Neural progenitor cell (in vitro differentiated cells): ENCODE measurements around the gene ORAI2. TPM values are rescaled to one million over a fixed set of nuclear protein-coding genes. Genes with fewer than 3 reads are reported as not detected.

Experiments used
- DNase-seq: peaks from one replicate; pipeline ENCODE4 v3.0.0-alpha.2; 2016; ENCODE audit warnings: low spot score
- H2AFZ ChIP-seq: fragments of 200-600 bp; sonication (generic); replicated peaks from 2 replicates; pipeline ENCODE4 v1.6.1; 2016; ENCODE audit warnings: antibody characterized with exemption
- H3F3A ChIP-seq: fragments of 200-600 bp; sonication (generic); 2 replicates; pipeline ENCODE4 v1.6.1; 2016; ENCODE audit warnings: antibody characterized with exemption, low read depth
- H3K27ac ChIP-seq: fragments of 200-600 bp; sonication (generic); 2 replicates; pipeline ENCODE4 v1.5.1; 2016; ENCODE audit warnings: mild to moderate bottlenecking
- H3K27me3 ChIP-seq: fragments of 200-600 bp; sonication (generic); 2 replicates; pipeline ENCODE4 v1.6.1; 2016; ENCODE audit warnings: mild to moderate bottlenecking, moderate library complexity
- H3K36me3 ChIP-seq: fragments of 200-600 bp; sonication (generic); 2 replicates; pipeline ENCODE4 v1.5.1; 2016
- H3K4me1 ChIP-seq: fragments of 200-600 bp; sonication (generic); 2 replicates; pipeline ENCODE4 v1.6.1; 2016; ENCODE audit warnings: mixed run types
- H3K4me2 ChIP-seq: fragments of 200-600 bp; sonication (generic); 2 replicates; pipeline ENCODE4 v1.6.1; 2016
- H3K4me3 ChIP-seq: fragments of 200-600 bp; sonication (generic); 2 replicates; pipeline ENCODE4 v1.5.1; 2016
- H3K79me2 ChIP-seq: fragments of 200-600 bp; sonication (generic); 2 replicates; pipeline ENCODE4 v1.6.1; 2016; ENCODE audit warnings: low read depth
- H3K9ac ChIP-seq: fragments of 200-600 bp; sonication (generic); 2 replicates; pipeline ENCODE4 v1.6.1; 2016
- H3K9me3 ChIP-seq: fragments of 200-600 bp; sonication (generic); 2 replicates; pipeline ENCODE4 v1.5.1; 2016; ENCODE audit warnings: low read depth
- H4K20me1 ChIP-seq: fragments of 200-600 bp; sonication (generic); 2 replicates; pipeline ENCODE4 v1.6.1; 2016; ENCODE audit warnings: low read depth
- H3K27ac Mint-ChIP-seq: 3 replicates; pipeline ENCODE4 v1.8.0; 2021; ENCODE audit warnings: mixed read lengths
- H3K27me3 Mint-ChIP-seq: 2 replicates; pipeline ENCODE4 v1.8.0; 2022; ENCODE audit warnings: low read depth, mild to moderate bottlenecking, inconsistent platforms, moderate library complexity, mixed read lengths; ENCODE audit not compliant: insufficient read depth
- H3K36me3 Mint-ChIP-seq: 3 replicates; pipeline ENCODE4 v1.8.0; 2021; ENCODE audit warnings: mixed read lengths
- H3K4me1 Mint-ChIP-seq: 3 replicates; pipeline ENCODE4 v1.8.0; 2021; ENCODE audit warnings: mixed read lengths
- H3K4me3 Mint-ChIP-seq: 3 replicates; pipeline ENCODE4 v1.8.0; 2021; ENCODE audit warnings: mild to moderate bottlenecking, moderate library complexity, mixed read lengths
- H3K9me3 Mint-ChIP-seq: 3 replicates; pipeline ENCODE4 v1.8.0; 2020; ENCODE audit warnings: mixed read lengths
- EZH2 ChIP-seq: fragments of 200-600 bp; sonication (generic); IDR thresholded peaks from 2 replicates; pipeline ENCODE4 v1.6.1; 2017; ENCODE audit warnings: antibody characterized with exemption, mild to moderate bottlenecking, moderate library complexity
- EZH2phosphoT487 ChIP-seq: fragments of 200-600 bp; sonication (generic); IDR thresholded peaks from 2 replicates; pipeline ENCODE4 v1.6.1; 2017; ENCODE audit warnings: antibody characterized with exemption
- total RNA-seq: library from RNA; depleted of rRNA; stranded (reverse); fragments of >200 nt; gene quantifications from 2 replicates; pipeline ENCODE4 v1.2.3, GENCODE V29; 2015; ENCODE audit warnings: low replicate concordance
- TF ChIP-seq, protein P1 (sequence below): fragments of 200-600 bp; sonication (generic); IDR thresholded peaks from 2 replicates; pipeline ENCODE4 v1.5.1; 2017; ENCODE audit warnings: antibody characterized with exemption, mild to moderate bottlenecking

ORAI2 gene
- total RNA-seq, 1 donor from 2014 or later = 15.7 TPM

DNA sequence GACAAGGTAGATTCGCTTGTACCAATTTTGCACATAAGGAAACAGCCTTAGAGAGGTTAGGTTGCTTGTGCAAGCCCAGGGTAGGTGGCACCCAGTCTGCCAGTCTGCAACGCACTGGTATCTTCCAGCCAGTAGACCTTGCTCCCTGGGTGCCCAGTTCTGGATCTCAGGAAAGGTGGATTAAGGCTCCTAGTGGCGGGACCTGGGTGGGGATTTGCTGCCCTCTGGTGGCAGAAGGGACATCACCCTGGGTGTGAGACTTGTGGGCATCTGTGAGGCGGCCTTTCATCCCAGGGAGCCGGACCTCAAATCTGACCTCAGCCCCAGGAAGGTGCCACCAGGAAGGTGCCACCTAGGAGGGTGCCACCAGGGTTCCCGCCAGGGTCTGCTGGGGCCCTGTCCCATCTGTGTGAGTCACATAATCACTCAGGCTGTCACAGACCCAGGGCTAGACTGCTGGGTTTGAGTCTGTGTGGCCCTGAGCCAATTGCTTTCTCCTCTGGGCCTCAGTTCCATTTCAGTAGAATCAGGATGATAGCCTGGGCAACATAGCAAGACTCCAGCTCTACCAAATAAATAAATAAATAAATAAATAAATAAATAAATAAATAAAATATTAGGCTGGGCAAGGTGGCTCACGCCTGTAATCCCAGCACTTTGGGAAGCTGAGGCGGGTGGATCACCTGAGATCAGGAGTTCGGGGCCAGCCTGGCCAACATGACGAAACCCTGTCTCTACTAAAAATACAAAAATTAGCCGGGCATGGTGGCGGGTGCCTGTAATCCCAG lies 42.5 kb upstream of the ORAI2 start:
- H3K9me3 ChIP-seq = no peaks in the 10 kb centered on the region
- H3K4me3 ChIP-seq = no peak overlapping the region
- Mint-ChIP-seq H3K4me3 (no peak overlapping the region), H3K27ac (no peak overlapping the region), H3K36me3 (peaks cover 5% of the 10 kb centered on the region), H3K4me1 (peaks cover 9% of the 10 kb centered on the region), H3K27me3 (peaks cover 10% of the 10 kb centered on the region), H3K9me3 (no peaks in the 10 kb centered on the region)
- H3K36me3 ChIP-seq = no peaks in the 10 kb centered on the region
- no peak overlapping the region for H3K9ac ChIP-seq
- no peaks in the 10 kb centered on the region for H3K4me1 ChIP-seq
- peak; percentile 89 for DNase-seq
- H3F3A ChIP-seq = peaks cover 18% of the 10 kb centered on the region
- H3K79me2 ChIP-seq = no peaks in the 10 kb centered on the region
- H3K4me2 ChIP-seq = no peak overlapping the region
- no peaks in the 10 kb centered on the region for H4K20me1 ChIP-seq
- no peak overlapping the region for H2AFZ ChIP-seq
- H3K27me3 ChIP-seq = no peaks in the 10 kb centered on the region
- H3K27ac ChIP-seq = no peak overlapping the region
- no peak for TF ChIP-seq EZH2
- TF ChIP-seq, protein P1, sequence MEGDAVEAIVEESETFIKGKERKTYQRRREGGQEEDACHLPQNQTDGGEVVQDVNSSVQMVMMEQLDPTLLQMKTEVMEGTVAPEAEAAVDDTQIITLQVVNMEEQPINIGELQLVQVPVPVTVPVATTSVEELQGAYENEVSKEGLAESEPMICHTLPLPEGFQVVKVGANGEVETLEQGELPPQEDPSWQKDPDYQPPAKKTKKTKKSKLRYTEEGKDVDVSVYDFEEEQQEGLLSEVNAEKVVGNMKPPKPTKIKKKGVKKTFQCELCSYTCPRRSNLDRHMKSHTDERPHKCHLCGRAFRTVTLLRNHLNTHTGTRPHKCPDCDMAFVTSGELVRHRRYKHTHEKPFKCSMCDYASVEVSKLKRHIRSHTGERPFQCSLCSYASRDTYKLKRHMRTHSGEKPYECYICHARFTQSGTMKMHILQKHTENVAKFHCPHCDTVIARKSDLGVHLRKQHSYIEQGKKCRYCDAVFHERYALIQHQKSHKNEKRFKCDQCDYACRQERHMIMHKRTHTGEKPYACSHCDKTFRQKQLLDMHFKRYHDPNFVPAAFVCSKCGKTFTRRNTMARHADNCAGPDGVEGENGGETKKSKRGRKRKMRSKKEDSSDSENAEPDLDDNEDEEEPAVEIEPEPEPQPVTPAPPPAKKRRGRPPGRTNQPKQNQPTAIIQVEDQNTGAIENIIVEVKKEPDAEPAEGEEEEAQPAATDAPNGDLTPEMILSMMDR = peak; percentile 84

DNA sequence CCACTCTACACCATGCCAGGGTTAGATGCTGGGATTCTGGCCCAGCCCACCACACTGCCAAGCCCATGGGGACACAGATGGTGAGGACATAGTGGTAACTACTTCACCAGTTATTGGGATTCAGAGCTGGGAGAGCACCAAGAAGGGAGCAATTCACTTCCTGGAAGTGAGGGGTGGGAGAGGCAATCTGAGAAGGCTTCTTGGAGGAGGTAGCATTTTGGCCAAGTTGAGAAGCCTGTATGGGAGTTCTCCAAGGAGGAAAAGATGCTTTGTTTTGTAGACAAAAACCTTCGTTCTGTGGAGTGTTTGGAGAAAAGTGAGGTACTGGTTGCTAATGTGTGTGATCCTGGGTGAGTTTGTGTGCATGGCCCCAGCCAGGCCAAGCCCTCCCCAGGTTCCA lies 41.0 kb upstream of the ORAI2 start:
- Mint-ChIP-seq H3K27me3 (peaks cover 11% of the 10 kb centered on the region), H3K4me3 (no peak overlapping the region)
- no peak for TF ChIP-seq EZH2
- TF ChIP-seq, protein P1 = no peak
- no peak for TF ChIP-seq EZH2phosphoT487

DNA sequence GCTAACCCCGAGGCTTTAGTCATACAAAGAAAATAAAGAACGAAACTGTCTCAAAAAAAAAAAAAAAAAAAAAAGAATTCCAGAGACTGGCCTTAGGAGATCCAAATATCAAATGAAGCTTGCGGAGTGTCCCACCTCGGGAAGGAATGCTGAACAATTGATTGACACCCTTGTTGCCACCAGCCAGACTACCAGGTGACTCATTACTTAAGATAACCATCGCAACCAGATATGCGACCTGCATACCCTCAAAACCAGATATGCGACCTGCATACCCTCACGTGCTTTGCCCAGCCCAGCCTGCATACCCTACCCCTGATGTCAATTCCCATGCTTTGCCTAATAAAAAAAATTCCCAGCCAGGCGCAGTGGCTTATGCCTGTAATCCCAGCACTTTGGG lies 39.9 kb upstream of the ORAI2 start:
- H3K4me1 ChIP-seq = peaks cover 5% of the 10 kb centered on the region
- H3K4me3 ChIP-seq = no peak overlapping the region
- no peak overlapping the region for H2AFZ ChIP-seq
- no peaks in the 10 kb centered on the region for H3K36me3 ChIP-seq
- Mint-ChIP-seq H3K27ac (no peak overlapping the region), H3K27me3 (peaks cover 11% of the 10 kb centered on the region), H3K4me3 (no peak overlapping the region), H3K9me3 (no peaks in the 10 kb centered on the region), H3K4me1 (peaks cover 19% of the 10 kb centered on the region), H3K36me3 (peaks cover 8% of the 10 kb centered on the region)
- H3K9ac ChIP-seq = no peak overlapping the region
- no peak overlapping the region for H3K4me2 ChIP-seq
- no peaks in the 10 kb centered on the region for H4K20me1 ChIP-seq
- DNase-seq = no peak
- TF ChIP-seq EZH2phosphoT487 (no peak), EZH2 (no peak)
- TF ChIP-seq, protein P1 = no peak
- peaks cover 28% of the 10 kb centered on the region for H3F3A ChIP-seq
- no peak overlapping the region for H3K27ac ChIP-seq
- H3K79me2 ChIP-seq = peaks cover 13% of the 10 kb centered on the region
- H3K9me3 ChIP-seq = no peaks in the 10 kb centered on the region
- H3K27me3 ChIP-seq = no peaks in the 10 kb centered on the region

More for the DNA sequence above, 41.0 kb upstream of the ORAI2 start:
- Histone ChIP-seq H3K9ac (no peak overlapping the region), H3K9me3 (no peaks in the 10 kb centered on the region), H2AFZ (no peak overlapping the region), H3K79me2 (peaks cover 10% of the 10 kb centered on the region), H3K27me3 (no peaks in the 10 kb centered on the region), H4K20me1 (no peaks in the 10 kb centered on the region), H3F3A (peaks cover 28% of the 10 kb centered on the region), H3K36me3 (no peaks in the 10 kb centered on the region), H3K4me3 (no peak overlapping the region), H3K4me1 (peaks cover 4% of the 10 kb centered on the region), H3K4me2 (no peak overlapping the region), H3K27ac (no peak overlapping the region)
- Mint-ChIP-seq H3K27ac (no peak overlapping the region), H3K9me3 (no peaks in the 10 kb centered on the region), H3K36me3 (peaks cover 6% of the 10 kb centered on the region), H3K4me1 (peaks cover 14% of the 10 kb centered on the region)
- DNase-seq = no peak
